HepG2 (cell line): Measurements from ENCODE around the gene CYTH2. TPM values are rescaled to one million over a fixed set of nuclear protein-coding genes. Genes with fewer than 3 reads are reported as not detected.

Experiments used
- ATM ChIP-seq: fragments of 450-650 bp; IDR thresholded peaks from 2 replicates; pipeline ENCODE4 v1.7.1; 2017; ENCODE audit warnings: mild to moderate bottlenecking, borderline replicate concordance
- HOXD1 ChIP-seq: sonication (generic); formaldehyde crosslinking; IDR thresholded peaks from 2 replicates; pipeline ENCODE4 v1.5.0; 2020; ENCODE audit warnings: missing genetic modification reagents
- NCOA2 ChIP-seq: sonication (generic); formaldehyde crosslinking; IDR thresholded peaks from 2 replicates; pipeline ENCODE4 v1.8.0; 2022; ENCODE audit warnings: inconsistent platforms
- NFE2 ChIP-seq: sonication (generic); formaldehyde crosslinking; IDR thresholded peaks from 2 replicates; pipeline ENCODE4 v1.4.0; 2020; ENCODE audit warnings: missing genetic modification reagents
- NONO ChIP-seq, 2 experiments: fragments of 450-650 bp in 1 of 2; sonication (generic) in 1 of 2; formaldehyde crosslinking in 1 of 2; IDR thresholded peaks in 1 of 2; conservative IDR thresholded peaks in 1 of 2; 2 replicates each; pipeline versions ENCODE4 v1.6.1 to v1.8.0; 2017 to 2022; ENCODE audit warnings: mild to moderate bottlenecking in 1 of 2, missing genetic modification reagents in 1 of 2, moderate library complexity in 1 of 2
- POGZ ChIP-seq: sonication (generic); formaldehyde crosslinking; IDR thresholded peaks from 2 replicates; pipeline ENCODE4 v1.4.0; 2020; ENCODE audit warnings: mild to moderate bottlenecking, missing genetic modification reagents
- SMARCE1 ChIP-seq: fragments of 450-650 bp; IDR thresholded peaks from 2 replicates; pipeline ENCODE4 v1.6.1; 2017; ENCODE audit warnings: borderline replicate concordance
- TBL1XR1 ChIP-seq: fragments of 150-350 bp; IDR thresholded peaks from 2 replicates; pipeline ENCODE4 v1.6.1; 2014; ENCODE audit warnings: borderline replicate concordance, low read length; ENCODE audit not compliant: partially characterized antibody
- ZKSCAN5 ChIP-seq: sonication (generic); formaldehyde crosslinking; IDR thresholded peaks from 2 replicates; pipeline ENCODE4 v1.5.1; 2020; ENCODE audit warnings: mild to moderate bottlenecking, missing genetic modification reagents
- ZNF143 ChIP-seq: sonication (generic); formaldehyde crosslinking; IDR thresholded peaks from 2 replicates; pipeline ENCODE4 v1.4.0; 2020; ENCODE audit warnings: missing genetic modification reagents
- ZNF225 ChIP-seq: sonication (generic); formaldehyde crosslinking; IDR thresholded peaks from 2 replicates; pipeline ENCODE4 v1.4.0; 2020; ENCODE audit warnings: mild to moderate bottlenecking, missing genetic modification reagents
- ZNF234 ChIP-seq: sonication (generic); formaldehyde crosslinking; conservative IDR thresholded peaks from 2 replicates; pipeline ENCODE4 v1.5.1; 2020; ENCODE audit warnings: mild to moderate bottlenecking, missing genetic modification reagents
- ZNF75D ChIP-seq: sonication (generic); formaldehyde crosslinking; IDR thresholded peaks from 2 replicates; pipeline ENCODE4 v1.8.1; 2023; ENCODE audit warnings: missing genetic modification reagents, mild to moderate bottlenecking, borderline replicate concordance
- polyA plus RNA-seq, 8 experiments: library from polyadenylated mRNA; depleted of rRNA in 3 of 8; stranded (reverse) in 7 of 8; unstranded in 1 of 8; fragments of >200 nt; fragmentation: Illumina TruSeq in 4 of 8; extraction: Trizol in 4 of 8; gene quantifications; 2 replicates each; pipeline versions ENCODE4 v1.2.1 to v1.2.3, GENCODE V29; 2011 to 2016; ENCODE audit warnings: low read depth in 4 of 8, missing spikeins in 1 of 8, mixed read lengths in 1 of 8; ENCODE audit not compliant: insufficient read depth in 1 of 8
- total RNA-seq, 5 experiments: library from RNA; depleted of rRNA; stranded (reverse); fragments of >200 nt; fragmentation: Illumina TruSeq; extraction: Trizol; gene quantifications; 2 replicates each; pipeline ENCODE4 v1.2.3, GENCODE V29; 2016; ENCODE audit warnings: low read depth in 1 of 5
- TF ChIP-seq, protein P1 (sequence below): sonication (generic); formaldehyde crosslinking; IDR thresholded peaks from 2 replicates; pipeline ENCODE4 v1.4.0; 2020; ENCODE audit warnings: missing genetic modification reagents
- TF ChIP-seq, protein P2 (sequence below): sonication (generic); formaldehyde crosslinking; IDR thresholded peaks from 2 replicates; pipeline ENCODE4 v1.5.1; 2020; ENCODE audit warnings: mild to moderate bottlenecking, moderate library complexity, missing genetic modification reagents
- TF ChIP-seq, protein P3 (sequence below): sonication (generic); formaldehyde crosslinking; conservative IDR thresholded peaks from 2 replicates; pipeline ENCODE4 v1.8.1; 2023; ENCODE audit warnings: missing genetic modification reagents
- TF ChIP-seq, protein P4 (sequence below): IDR thresholded peaks from 2 replicates; pipeline ENCODE4 v1.6.1; 2016
- TF ChIP-seq, protein P5 (sequence below): sonication (generic); formaldehyde crosslinking; conservative IDR thresholded peaks from 2 replicates; pipeline ENCODE4 v1.8.0; 2022; ENCODE audit warnings: low read depth, missing genetic modification reagents
- TF ChIP-seq, protein P6 (sequence below): sonication (generic); formaldehyde crosslinking; conservative IDR thresholded peaks from 2 replicates; pipeline ENCODE4 v1.4.0; 2020; ENCODE audit warnings: missing genetic modification reagents

The CYTH2 gene
- total and polyA plus RNA-seq, 2 of the 13 experiments (the other 11 are each of a cell fraction or from before 2014, with no cell fraction given), result 16.5 to 39.3 TPM

DNA sequence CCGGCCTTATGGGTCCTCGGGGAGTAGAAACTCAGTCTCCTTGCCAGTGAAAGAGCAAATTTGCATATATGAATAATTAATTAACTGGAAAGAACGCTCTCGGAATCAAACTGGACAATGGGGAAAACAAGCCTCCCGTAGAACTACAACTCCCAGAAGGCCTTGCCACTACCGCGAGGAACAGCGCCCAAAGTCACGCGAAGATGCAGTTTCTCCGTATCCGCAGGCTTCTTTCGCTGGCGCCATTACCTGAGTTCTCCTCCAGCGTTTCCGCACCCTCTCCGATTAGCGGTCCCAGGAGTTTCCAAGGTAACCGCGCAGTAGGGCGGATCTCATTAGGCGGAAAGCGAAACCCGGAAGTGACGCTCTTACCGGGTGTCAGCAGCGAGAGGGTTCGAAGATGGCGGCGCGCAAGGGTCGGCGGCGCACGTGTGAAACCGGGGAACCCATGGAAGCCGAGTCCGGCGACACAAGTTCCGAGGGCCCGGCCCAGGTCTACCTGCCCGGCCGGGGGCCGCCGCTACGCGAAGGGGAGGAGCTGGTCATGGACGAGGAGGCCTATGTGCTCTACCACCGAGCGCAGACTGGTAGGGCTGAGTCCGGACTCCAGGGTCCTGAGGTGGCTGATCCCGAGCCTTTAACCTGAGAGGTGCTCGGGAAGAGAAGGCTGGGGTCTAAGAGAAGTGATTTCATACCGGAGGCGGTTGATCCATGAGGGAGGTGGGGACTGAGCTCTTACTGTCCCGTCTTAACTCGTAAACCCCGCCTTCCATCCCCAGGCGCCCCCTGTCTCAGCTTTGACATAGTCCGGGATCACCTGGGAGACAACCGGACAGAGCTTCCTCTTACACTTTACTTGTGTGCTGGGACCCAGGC is 23.3 kb upstream of the CYTH2 start, which contains the start of gene GRWD1 (continued):
- TF ChIP-seq, protein P1, sequence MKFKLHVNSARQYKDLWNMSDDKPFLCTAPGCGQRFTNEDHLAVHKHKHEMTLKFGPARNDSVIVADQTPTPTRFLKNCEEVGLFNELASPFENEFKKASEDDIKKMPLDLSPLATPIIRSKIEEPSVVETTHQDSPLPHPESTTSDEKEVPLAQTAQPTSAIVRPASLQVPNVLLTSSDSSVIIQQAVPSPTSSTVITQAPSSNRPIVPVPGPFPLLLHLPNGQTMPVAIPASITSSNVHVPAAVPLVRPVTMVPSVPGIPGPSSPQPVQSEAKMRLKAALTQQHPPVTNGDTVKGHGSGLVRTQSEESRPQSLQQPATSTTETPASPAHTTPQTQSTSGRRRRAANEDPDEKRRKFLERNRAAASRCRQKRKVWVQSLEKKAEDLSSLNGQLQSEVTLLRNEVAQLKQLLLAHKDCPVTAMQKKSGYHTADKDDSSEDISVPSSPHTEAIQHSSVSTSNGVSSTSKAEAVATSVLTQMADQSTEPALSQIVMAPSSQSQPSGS (CRISPR knock-in tag), result peak; percentile 71
- TF ChIP-seq, protein P2, sequence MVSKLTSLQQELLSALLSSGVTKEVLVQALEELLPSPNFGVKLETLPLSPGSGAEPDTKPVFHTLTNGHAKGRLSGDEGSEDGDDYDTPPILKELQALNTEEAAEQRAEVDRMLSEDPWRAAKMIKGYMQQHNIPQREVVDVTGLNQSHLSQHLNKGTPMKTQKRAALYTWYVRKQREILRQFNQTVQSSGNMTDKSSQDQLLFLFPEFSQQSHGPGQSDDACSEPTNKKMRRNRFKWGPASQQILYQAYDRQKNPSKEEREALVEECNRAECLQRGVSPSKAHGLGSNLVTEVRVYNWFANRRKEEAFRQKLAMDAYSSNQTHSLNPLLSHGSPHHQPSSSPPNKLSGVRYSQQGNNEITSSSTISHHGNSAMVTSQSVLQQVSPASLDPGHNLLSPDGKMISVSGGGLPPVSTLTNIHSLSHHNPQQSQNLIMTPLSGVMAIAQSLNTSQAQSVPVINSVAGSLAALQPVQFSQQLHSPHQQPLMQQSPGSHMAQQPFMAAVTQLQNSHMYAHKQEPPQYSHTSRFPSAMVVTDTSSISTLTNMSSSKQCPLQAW, result peak; percentile 86
- TF ChIP-seq ZNF234 (CRISPR knock-in tag) (no peak), ATM (no peak), POGZ (CRISPR knock-in tag) (no peak), NFE2 (no peak), HOXD1 (no peak; the same call in 1 of the 2 replicates), SMARCE1 (no peak), NONO (IDR thresholded peaks at IDR 0.05) (no peak), NONO (CRISPR knock-in tag; conservative IDR thresholded peaks at IDR 0.05) (no peak; the same call in 1 of the 2 replicates), NCOA2 (CRISPR knock-in tag) (peak; percentile 20; the same call in 1 of the 2 replicates), ZNF143 (CRISPR knock-in tag) (peak; percentile 94), ZNF225 (CRISPR knock-in tag) (peak; percentile 71; the same call in 1 of the 2 replicates), ZNF75D (CRISPR knock-in tag) (no peak), TBL1XR1 (no peak), ZKSCAN5 (CRISPR knock-in tag) (no peak)
- TF ChIP-seq, protein P3, sequence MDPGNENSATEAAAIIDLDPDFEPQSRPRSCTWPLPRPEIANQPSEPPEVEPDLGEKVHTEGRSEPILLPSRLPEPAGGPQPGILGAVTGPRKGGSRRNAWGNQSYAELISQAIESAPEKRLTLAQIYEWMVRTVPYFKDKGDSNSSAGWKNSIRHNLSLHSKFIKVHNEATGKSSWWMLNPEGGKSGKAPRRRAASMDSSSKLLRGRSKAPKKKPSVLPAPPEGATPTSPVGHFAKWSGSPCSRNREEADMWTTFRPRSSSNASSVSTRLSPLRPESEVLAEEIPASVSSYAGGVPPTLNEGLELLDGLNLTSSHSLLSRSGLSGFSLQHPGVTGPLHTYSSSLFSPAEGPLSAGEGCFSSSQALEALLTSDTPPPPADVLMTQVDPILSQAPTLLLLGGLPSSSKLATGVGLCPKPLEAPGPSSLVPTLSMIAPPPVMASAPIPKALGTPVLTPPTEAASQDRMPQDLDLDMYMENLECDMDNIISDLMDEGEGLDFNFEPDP (CRISPR knock-in tag), result no peak
- TF ChIP-seq, protein P4, sequence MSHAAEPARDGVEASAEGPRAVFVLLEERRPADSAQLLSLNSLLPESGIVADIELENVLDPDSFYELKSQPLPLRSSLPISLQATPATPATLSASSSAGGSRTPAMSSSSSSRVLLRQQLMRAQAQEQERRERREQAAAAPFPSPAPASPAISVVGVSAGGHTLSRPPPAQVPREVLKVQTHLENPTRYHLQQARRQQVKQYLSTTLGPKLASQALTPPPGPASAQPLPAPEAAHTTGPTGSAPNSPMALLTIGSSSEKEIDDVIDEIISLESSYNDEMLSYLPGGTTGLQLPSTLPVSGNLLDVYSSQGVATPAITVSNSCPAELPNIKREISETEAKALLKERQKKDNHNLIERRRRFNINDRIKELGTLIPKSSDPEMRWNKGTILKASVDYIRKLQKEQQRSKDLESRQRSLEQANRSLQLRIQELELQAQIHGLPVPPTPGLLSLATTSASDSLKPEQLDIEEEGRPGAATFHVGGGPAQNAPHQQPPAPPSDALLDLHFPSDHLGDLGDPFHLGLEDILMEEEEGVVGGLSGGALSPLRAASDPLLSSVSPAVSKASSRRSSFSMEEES (CRISPR knock-in tag), result 0 out of 2 replicates have a peak, but pooled peaks have one; percentile 19
- TF ChIP-seq, protein P5, sequence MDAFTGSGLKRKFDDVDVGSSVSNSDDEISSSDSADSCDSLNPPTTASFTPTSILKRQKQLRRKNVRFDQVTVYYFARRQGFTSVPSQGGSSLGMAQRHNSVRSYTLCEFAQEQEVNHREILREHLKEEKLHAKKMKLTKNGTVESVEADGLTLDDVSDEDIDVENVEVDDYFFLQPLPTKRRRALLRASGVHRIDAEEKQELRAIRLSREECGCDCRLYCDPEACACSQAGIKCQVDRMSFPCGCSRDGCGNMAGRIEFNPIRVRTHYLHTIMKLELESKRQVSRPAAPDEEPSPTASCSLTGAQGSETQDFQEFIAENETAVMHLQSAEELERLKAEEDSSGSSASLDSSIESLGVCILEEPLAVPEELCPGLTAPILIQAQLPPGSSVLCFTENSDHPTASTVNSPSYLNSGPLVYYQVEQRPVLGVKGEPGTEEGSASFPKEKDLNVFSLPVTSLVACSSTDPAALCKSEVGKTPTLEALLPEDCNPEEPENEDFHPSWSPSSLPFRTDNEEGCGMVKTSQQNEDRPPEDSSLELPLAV (CRISPR knock-in tag), result no peak
- TF ChIP-seq, protein P6, sequence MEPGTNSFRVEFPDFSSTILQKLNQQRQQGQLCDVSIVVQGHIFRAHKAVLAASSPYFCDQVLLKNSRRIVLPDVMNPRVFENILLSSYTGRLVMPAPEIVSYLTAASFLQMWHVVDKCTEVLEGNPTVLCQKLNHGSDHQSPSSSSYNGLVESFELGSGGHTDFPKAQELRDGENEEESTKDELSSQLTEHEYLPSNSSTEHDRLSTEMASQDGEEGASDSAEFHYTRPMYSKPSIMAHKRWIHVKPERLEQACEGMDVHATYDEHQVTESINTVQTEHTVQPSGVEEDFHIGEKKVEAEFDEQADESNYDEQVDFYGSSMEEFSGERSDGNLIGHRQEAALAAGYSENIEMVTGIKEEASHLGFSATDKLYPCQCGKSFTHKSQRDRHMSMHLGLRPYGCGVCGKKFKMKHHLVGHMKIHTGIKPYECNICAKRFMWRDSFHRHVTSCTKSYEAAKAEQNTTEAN, result no peak
